OCI-LY7 (cell line): Measurements from ENCODE around the gene NEDD4. TPM values are rescaled to one million over a fixed set of nuclear protein-coding genes. Genes with fewer than 3 reads are reported as not detected.

Source experiments
- Bru-seq: library from RNA; stranded (reverse); fragments of 400-500 nt; gene quantifications from one replicate; lab custom pipeline; 2021; lab: Mats Ljungman, UMichigan
- BruChase-seq, 2 experiments: library from RNA; stranded (reverse); fragments of 400-500 nt; gene quantifications; one replicate each; lab custom pipeline; 2021; lab: Mats Ljungman, UMichigan
- BruUV-seq: library from RNA; stranded (reverse); fragments of 400-500 nt; replicated peaks from 2 replicates; lab custom pipeline; 2021; lab: Mats Ljungman, UMichigan
- CTCF ChIA-PET: fragments of 300-600 bp; sonication (Branson Sonifier 250); formaldehyde crosslinking; loops from one replicate; lab custom pipeline; 2022; ENCODE audit warnings: antibody characterized with exemption; ENCODE audit not compliant: unreplicated experiment; lab: Charles Lee
- POLR2A ChIA-PET: fragments of 300-600 bp; sonication (Branson Sonifier 250); formaldehyde crosslinking; loops from one replicate; lab custom pipeline; 2022; ENCODE audit warnings: antibody characterized with exemption; lab: Charles Lee
- DNase-seq: peaks from one replicate; pipeline ENCODE4 v3.0.0-alpha.2; 2015; ENCODE audit warnings: low spot score
- H2AFZ ChIP-seq: fragments of 200-600 bp; sonication (generic), shearing (Covaris generic); 2 replicates; pipeline ENCODE4 v1.6.1; 2014; ENCODE audit warnings: mild to moderate bottlenecking, antibody characterized with exemption, low read length, moderate library complexity
- H3K27ac ChIP-seq: fragments of 200-600 bp; sonication (generic); 2 replicates; pipeline ENCODE4 v1.5.1; 2014; ENCODE audit warnings: mixed run types, low read depth, mild to moderate bottlenecking, moderate library complexity, low read length, inconsistent platforms; ENCODE audit not compliant: poor library complexity, severe bottlenecking
- H3K36me3 ChIP-seq: fragments of 200-600 bp; sonication (generic); 2 replicates; pipeline ENCODE4 v1.6.1; 2014; ENCODE audit warnings: mild to moderate bottlenecking, antibody characterized with exemption, low read length, moderate library complexity, mixed read lengths; ENCODE audit not compliant: insufficient read depth
- H3K4me1 ChIP-seq: fragments of 200-600 bp; sonication (generic); 2 replicates; pipeline ENCODE4 v1.5.1; 2014; ENCODE audit warnings: mild to moderate bottlenecking, low read length; ENCODE audit not compliant: insufficient read depth, poor library complexity, severe bottlenecking
- H3K4me2 ChIP-seq: fragments of 200-600 bp; sonication (generic); 2 replicates; pipeline ENCODE4 v1.6.1; 2014; ENCODE audit warnings: mild to moderate bottlenecking, low read length
- H3K4me3 ChIP-seq: fragments of 200-600 bp; sonication (generic); 2 replicates; pipeline ENCODE4 v1.5.1; 2014; ENCODE audit warnings: mild to moderate bottlenecking, low read depth, low read length; ENCODE audit not compliant: poor library complexity, severe bottlenecking
- H3K79me2 ChIP-seq: fragments of 200-600 bp; sonication (generic); 2 replicates; pipeline ENCODE4 v1.6.1; 2016; ENCODE audit warnings: low read depth, mild to moderate bottlenecking, low read length, moderate library complexity, mixed read lengths; ENCODE audit not compliant: insufficient read depth
- H3K9me2 ChIP-seq: fragments of 200-600 bp; sonication (generic); 2 replicates; pipeline ENCODE4 v1.6.1; 2016; ENCODE audit warnings: mild to moderate bottlenecking, low read length, mixed read lengths; ENCODE audit not compliant: insufficient read depth
- H3K9me3 ChIP-seq: fragments of 200-600 bp; sonication (generic); 2 replicates; pipeline ENCODE4 v1.6.1; 2014; ENCODE audit warnings: mild to moderate bottlenecking, mixed run types, low read length, mixed read lengths
- H4K20me1 ChIP-seq: fragments of 200-600 bp; sonication (generic); 2 replicates; pipeline ENCODE4 v1.6.1; 2014; ENCODE audit warnings: mild to moderate bottlenecking, antibody characterized with exemption, low read length, moderate library complexity, mixed read lengths; ENCODE audit not compliant: insufficient read depth
- EZH2phosphoT487 ChIP-seq: fragments of 200-600 bp; sonication (generic); IDR thresholded peaks from 2 replicates; pipeline ENCODE4 v1.6.1; 2018; ENCODE audit warnings: low read depth, borderline replicate concordance, mild to moderate bottlenecking, mixed run types, antibody characterized with exemption, low read length, moderate library complexity, mixed read lengths
- intact Hi-C: fragments of 100-400 bp; cut with micrococcal nuclease; formaldehyde crosslinking; loops from one replicate; pipeline ENCODE4 v1.10.0; 2022; ENCODE audit not compliant: unreplicated experiment
- long read RNA-seq: library from polyadenylated mRNA; stranded (forward); transcript quantifications from one replicate; pipeline ENCODE4 v2.0.0, GENCODE V29; 2022
- total RNA-seq, 2 experiments: library from RNA; depleted of rRNA in 1 of 2; stranded (reverse); fragments of >200 nt in 1 of 2; shearing (Covaris generic) in 1 of 2; gene quantifications; 2 replicates each; pipeline ENCODE4 v1.2.3, GENCODE V29; 2014 to 2022
- TF ChIP-seq, protein P1 (sequence below): fragments of 200-600 bp; sonication (generic); conservative IDR thresholded peaks from 2 replicates; pipeline ENCODE4 v1.5.1; 2014; ENCODE audit warnings: mild to moderate bottlenecking, antibody characterized with exemption, low read length, moderate library complexity, mixed read lengths

Gene NEDD4
- total RNA-seq (2014; rRNA removed; shearing (Covaris generic)) (4.6 and 4.8 TPM in 2 replicates), total RNA-seq (2022) (12.7 and 13.5 TPM in 2 replicates), Bru-seq, nascent RNA (percentile 56 among the genes with signal in this experiment), BruChase-seq, experiment 1, labeled RNA remaining after a 6-hour chase (percentile 49 among the genes with signal in this experiment), BruChase-seq, experiment 2, labeled RNA remaining after a 2-hour chase (percentile 51 among the genes with signal in this experiment)
- long read RNA-seq, full-length matches to known transcripts = 18 of 22 reads
- long read RNA-seq, partial matches to known transcripts = 2 of 22 reads
- long read RNA-seq, other reads (novel, unspliced or antisense) = 2 of 22 reads

- H3K9me2 ChIP-seq = no peaks in the 10 kb centered on the region
- CTCF ChIA-PET = no interaction called here
- H4K20me1 ChIP-seq = no peaks in the 10 kb centered on the region
- H3K27ac ChIP-seq = peak within 1 kb of the TSS; percentile 25
- peak within 1 kb of the TSS; percentile 92 for H2AFZ ChIP-seq
- DNase-seq = peak; percentile 87
- no peaks in the 10 kb centered on the region for H3K9me3 ChIP-seq
- no peaks in the 10 kb centered on the region for H3K79me2 ChIP-seq
- POLR2A ChIA-PET = interaction anchor here (0.6 to 1.3 kb wide), 8 partner anchors 8 to 1438 kb away, joined by 3 to 8 read pairs (median 3); no protein-coding TSS in a partner anchor
- intact Hi-C loops = loop anchor here (2.0 to 5.0 kb wide), 3 partner anchors 252 to 434 kb away; partner anchors contain the start of gene TEX9
- H3K36me3 ChIP-seq = no peaks in the 10 kb centered on the region
- H3K4me3 ChIP-seq = peak within 1 kb of the TSS; percentile 84
- peaks cover 17% of the 10 kb centered on the region for H3K4me1 ChIP-seq
- TF ChIP-seq, protein P1, sequence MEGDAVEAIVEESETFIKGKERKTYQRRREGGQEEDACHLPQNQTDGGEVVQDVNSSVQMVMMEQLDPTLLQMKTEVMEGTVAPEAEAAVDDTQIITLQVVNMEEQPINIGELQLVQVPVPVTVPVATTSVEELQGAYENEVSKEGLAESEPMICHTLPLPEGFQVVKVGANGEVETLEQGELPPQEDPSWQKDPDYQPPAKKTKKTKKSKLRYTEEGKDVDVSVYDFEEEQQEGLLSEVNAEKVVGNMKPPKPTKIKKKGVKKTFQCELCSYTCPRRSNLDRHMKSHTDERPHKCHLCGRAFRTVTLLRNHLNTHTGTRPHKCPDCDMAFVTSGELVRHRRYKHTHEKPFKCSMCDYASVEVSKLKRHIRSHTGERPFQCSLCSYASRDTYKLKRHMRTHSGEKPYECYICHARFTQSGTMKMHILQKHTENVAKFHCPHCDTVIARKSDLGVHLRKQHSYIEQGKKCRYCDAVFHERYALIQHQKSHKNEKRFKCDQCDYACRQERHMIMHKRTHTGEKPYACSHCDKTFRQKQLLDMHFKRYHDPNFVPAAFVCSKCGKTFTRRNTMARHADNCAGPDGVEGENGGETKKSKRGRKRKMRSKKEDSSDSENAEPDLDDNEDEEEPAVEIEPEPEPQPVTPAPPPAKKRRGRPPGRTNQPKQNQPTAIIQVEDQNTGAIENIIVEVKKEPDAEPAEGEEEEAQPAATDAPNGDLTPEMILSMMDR = peak; percentile 59
- TF ChIP-seq EZH2phosphoT487 = no peak
- no TSS peak for BruUV-seq
- H3K4me2 ChIP-seq = peak within 1 kb of the TSS; percentile 76
Measured at GRCh38 chr15:55993111-55993803, at the start of gene NEDD4. NEDD4 (minus strand) TSS chr15:55993612; CDS start chr15:55993555, 57 bp downstream.

DNA sequence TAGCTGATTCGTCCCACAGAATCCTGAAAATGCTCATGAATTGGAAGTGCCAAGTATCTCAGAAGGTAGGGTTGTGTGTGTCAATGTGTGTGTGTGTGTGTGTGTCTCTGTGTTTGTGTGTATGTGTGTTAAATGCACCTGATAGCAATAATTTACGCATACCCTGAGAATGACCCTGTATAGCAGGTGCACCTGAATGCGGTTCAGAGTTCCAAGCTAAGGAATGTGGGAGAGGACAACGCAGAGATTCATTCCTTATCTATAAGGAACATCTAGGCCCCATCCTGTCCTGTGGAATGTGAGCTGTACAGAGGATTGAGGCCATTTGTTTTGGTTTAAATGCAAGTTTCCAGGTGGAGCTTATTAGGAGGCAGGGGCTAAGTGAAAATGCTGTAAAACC is 49.1 kb upstream of the NEDD4 start:
- TF ChIP-seq, protein P1 = no peak
- no peak for TF ChIP-seq EZH2phosphoT487
- Histone ChIP-seq H3K4me3 (no peak overlapping the region), H3K36me3 (no peaks in the 10 kb centered on the region), H3K9me3 (no peaks in the 10 kb centered on the region), H2AFZ (no peak overlapping the region), H4K20me1 (no peaks in the 10 kb centered on the region), H3K4me1 (no peaks in the 10 kb centered on the region), H3K9me2 (no peaks in the 10 kb centered on the region), H3K79me2 (no peaks in the 10 kb centered on the region), H3K4me2 (no peak overlapping the region), H3K27ac (no peak overlapping the region)
- DNase-seq = no peak
- intact Hi-C loops = no loop called here
- no TSS peak for BruUV-seq
- POLR2A ChIA-PET = no interaction called here
- CTCF ChIA-PET = no interaction called here
